HFF-Myc (cell line): ENCODE measurements around the gene EIPR1.

ENCODE experiments used
- DNase-seq: peaks from one replicate; pipeline ENCODE4 v3.0.0-alpha.2; 2011; ENCODE audit warnings: low read depth; ENCODE audit errors: extremely low read depth
- H3K4me3 ChIP-seq: replicated peaks from 2 replicates; pipeline ENCODE4 v1.5.1; 2011; ENCODE audit warnings: low read depth, mild to moderate bottlenecking, control low read depth, low read length
- TF ChIP-seq, protein P1 (sequence below): IDR thresholded peaks from 2 replicates; pipeline ENCODE4 v1.5.1; 2012; ENCODE audit warnings: mild to moderate bottlenecking, low read depth, low read length, control low read depth; ENCODE audit errors: missing control alignments

The EIPR1 gene

GRCh38 chr2:3390041-3390440, 12.4 kb upstream of the EIPR1 start:
- no peak overlapping the region for H3K4me3 ChIP-seq
- TF ChIP-seq, protein P1, sequence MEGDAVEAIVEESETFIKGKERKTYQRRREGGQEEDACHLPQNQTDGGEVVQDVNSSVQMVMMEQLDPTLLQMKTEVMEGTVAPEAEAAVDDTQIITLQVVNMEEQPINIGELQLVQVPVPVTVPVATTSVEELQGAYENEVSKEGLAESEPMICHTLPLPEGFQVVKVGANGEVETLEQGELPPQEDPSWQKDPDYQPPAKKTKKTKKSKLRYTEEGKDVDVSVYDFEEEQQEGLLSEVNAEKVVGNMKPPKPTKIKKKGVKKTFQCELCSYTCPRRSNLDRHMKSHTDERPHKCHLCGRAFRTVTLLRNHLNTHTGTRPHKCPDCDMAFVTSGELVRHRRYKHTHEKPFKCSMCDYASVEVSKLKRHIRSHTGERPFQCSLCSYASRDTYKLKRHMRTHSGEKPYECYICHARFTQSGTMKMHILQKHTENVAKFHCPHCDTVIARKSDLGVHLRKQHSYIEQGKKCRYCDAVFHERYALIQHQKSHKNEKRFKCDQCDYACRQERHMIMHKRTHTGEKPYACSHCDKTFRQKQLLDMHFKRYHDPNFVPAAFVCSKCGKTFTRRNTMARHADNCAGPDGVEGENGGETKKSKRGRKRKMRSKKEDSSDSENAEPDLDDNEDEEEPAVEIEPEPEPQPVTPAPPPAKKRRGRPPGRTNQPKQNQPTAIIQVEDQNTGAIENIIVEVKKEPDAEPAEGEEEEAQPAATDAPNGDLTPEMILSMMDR, result no peak
- DNase-seq, result no peak

- TF ChIP-seq, protein P1, result no peak
- H3K4me3 ChIP-seq, result no peak overlapping the region
- no peak for DNase-seq
Measured at GRCh38 chr2:3389193-3389592, 11.6 kb upstream of the EIPR1 start.

GRCh38 chr2:3388412-3388738, 10.8 kb upstream of the EIPR1 start:
- H3K4me3 ChIP-seq, result no peak overlapping the region
- TF ChIP-seq, protein P1, result no peak
- DNase-seq, result no peak

DNA sequence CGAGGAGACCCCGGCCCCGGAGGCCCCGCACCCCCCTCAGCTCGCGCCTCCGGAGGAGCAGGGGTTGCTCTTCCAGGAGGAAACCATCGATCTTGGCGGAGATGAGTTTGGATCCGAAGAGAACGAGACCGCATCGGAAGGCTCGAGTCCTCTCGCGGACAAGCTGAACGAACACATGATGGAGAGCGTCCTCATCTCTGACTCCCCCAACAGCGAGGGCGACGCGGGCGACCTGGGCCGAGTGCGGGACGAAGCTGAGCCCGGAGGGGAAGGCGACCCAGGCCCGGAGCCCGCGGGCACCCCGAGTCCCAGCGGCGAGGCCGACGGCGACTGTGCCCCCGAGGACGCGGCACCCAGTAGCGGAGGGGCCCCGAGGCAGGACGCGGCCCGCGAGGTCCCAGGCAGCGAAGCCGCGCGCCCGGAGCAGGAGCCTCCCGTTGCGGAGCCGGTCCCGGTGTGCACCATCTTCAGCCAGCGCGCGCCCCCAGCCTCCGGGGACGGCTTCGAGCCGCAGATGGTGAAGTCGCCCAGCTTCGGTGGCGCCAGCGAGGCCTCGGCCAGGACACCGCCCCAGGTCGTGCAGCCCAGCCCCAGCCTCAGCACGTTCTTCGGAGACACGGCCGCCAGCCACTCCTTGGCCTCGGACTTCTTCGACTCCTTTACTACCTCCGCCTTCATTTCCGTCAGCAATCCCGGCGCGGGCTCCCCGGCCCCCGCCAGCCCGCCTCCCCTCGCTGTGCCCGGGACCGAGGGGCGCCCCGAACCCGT, 10.2 kb upstream of the EIPR1 start:
- TF ChIP-seq, protein P1, result no peak
- DNase-seq, result no peak
- no peak overlapping the region for H3K4me3 ChIP-seq

DNA sequence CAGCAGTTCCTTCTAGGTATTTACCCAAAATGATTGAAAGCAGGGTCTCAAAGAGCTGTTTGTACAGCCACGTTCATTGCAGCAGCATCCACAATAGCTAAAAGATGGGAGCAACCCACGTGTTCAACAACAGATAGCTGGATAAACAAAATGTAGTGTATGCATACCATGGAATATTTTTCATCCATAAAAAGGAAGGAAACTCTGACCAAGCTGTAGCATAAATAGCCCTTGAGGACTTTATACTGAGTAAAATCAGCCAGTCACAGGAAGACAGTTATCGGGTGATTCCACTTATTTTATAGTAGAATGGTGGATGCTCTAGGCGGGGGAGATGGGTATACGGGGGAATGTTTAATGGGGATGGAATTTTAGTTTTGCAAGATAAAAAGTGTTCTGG, 9.4 kb upstream of the EIPR1 start:
- no peak for DNase-seq
- TF ChIP-seq, protein P1, result no peak

GRCh38 chr2:3386448-3386958, 8.9 kb upstream of the EIPR1 start:
- no peak overlapping the region for H3K4me3 ChIP-seq
- TF ChIP-seq, protein P1, result no peak
- no peak for DNase-seq

More for the DNA sequence above, 9.4 kb upstream of the EIPR1 start:
- no peak overlapping the region for H3K4me3 ChIP-seq
